Common myeloid progenitor, CD34-positive (primary cell): ENCODE measurements around the gene KIN.
"Not testable (repeated sequence)": the region's sequence is repeated elsewhere in the genome, so short reads cannot be mapped to it uniquely, and the experiment has no call there.

Experiments used
- CTCF ChIA-PET: fragments of 350-600 bp; sonication (Branson Sonifier 250); formaldehyde crosslinking; loops from one replicate; lab custom pipeline; 2021; ENCODE audit warnings: antibody characterized with exemption; lab: Charles Lee
- POLR2A ChIA-PET: fragments of 350-600 bp; sonication (Branson Sonifier 250); formaldehyde crosslinking; loops from one replicate; lab custom pipeline; 2021; ENCODE audit warnings: antibody characterized with exemption; lab: Charles Lee
- DNase-seq, 3 donors: peaks; one replicate each; pipeline versions ENCODE4 v3.0.0 to v3.0.0-alpha.2; 2013
- H3K27ac ChIP-seq, 2 experiments: 1 replicate in 1 of 2; 2 replicates in 1 of 2; pipeline ENCODE4 v1.7.0; 2013; ENCODE audit warnings: inconsistent platforms in 2 of 2, low read length in 2 of 2, mild to moderate bottlenecking in 2 of 2, low read depth in 1 of 2, moderate library complexity in 1 of 2; ENCODE audit not compliant: severe bottlenecking in 2 of 2, insufficient read depth in 1 of 2, poor library complexity in 1 of 2
- H3K27me3 ChIP-seq, 5 experiments: replicated peaks in 2 of 5; 1 replicate in 3 of 5; 2 replicates in 2 of 5; pipeline versions ENCODE4 v1.6.1 to v1.7.0; 2013; ENCODE audit warnings: low read length in 4 of 5, mild to moderate bottlenecking in 2 of 5, moderate library complexity in 2 of 5, inconsistent platforms in 1 of 5; ENCODE audit not compliant: insufficient read depth in 5 of 5, control insufficient read depth in 4 of 5
- H3K36me3 ChIP-seq, 4 experiments: 1 replicate in 2 of 4; 2 replicates in 2 of 4; pipeline versions ENCODE4 v1.6.1 to v1.7.0; 2013; ENCODE audit warnings: low read length in 3 of 4, control low read depth in 1 of 4, mild to moderate bottlenecking in 1 of 4; ENCODE audit not compliant: control insufficient read depth in 4 of 4, insufficient read depth in 4 of 4
- H3K4me1 ChIP-seq, 4 experiments: 1 replicate in 3 of 4; 2 replicates in 1 of 4; pipeline versions ENCODE4 v1.6.1 to v1.7.1; 2013; ENCODE audit warnings: low read length in 3 of 4, mild to moderate bottlenecking in 3 of 4, control low read depth in 1 of 4, inconsistent platforms in 1 of 4, moderate library complexity in 1 of 4; ENCODE audit not compliant: control insufficient read depth in 4 of 4, insufficient read depth in 4 of 4; ENCODE audit errors: control extremely low read depth in 1 of 4
- H3K4me3 ChIP-seq, 7 experiments: 1 replicate in 4 of 7; 2 replicates in 3 of 7; pipeline versions ENCODE4 v1.5.1 to v1.7.0; 2013; ENCODE audit warnings: mild to moderate bottlenecking in 7 of 7, low read length in 6 of 7, moderate library complexity in 6 of 7, inconsistent platforms in 2 of 7, low read depth in 2 of 7, control low read depth in 1 of 7; ENCODE audit not compliant: insufficient read depth in 4 of 7, control insufficient read depth in 1 of 7; ENCODE audit errors: extremely low read depth in 1 of 7
- H3K9me3 ChIP-seq, 5 experiments: 1 replicate in 4 of 5; 2 replicates in 1 of 5; pipeline versions ENCODE4 v1.6.1 to v1.7.1; 2013; ENCODE audit warnings: low read length in 4 of 5, mild to moderate bottlenecking in 2 of 5, inconsistent platforms in 1 of 5, low read depth in 1 of 5, moderate library complexity in 1 of 5; ENCODE audit not compliant: control insufficient read depth in 4 of 5, insufficient read depth in 2 of 5; ENCODE audit errors: control extremely low read depth in 1 of 5
- WGBS: methylation state at CpG from one replicate; pipeline ENCODE4 v1.1.5; 2013; ENCODE audit not compliant: insufficient coverage; 5-methylcytosine and 5-hydroxymethylcytosine counted together

KIN gene

DNA sequence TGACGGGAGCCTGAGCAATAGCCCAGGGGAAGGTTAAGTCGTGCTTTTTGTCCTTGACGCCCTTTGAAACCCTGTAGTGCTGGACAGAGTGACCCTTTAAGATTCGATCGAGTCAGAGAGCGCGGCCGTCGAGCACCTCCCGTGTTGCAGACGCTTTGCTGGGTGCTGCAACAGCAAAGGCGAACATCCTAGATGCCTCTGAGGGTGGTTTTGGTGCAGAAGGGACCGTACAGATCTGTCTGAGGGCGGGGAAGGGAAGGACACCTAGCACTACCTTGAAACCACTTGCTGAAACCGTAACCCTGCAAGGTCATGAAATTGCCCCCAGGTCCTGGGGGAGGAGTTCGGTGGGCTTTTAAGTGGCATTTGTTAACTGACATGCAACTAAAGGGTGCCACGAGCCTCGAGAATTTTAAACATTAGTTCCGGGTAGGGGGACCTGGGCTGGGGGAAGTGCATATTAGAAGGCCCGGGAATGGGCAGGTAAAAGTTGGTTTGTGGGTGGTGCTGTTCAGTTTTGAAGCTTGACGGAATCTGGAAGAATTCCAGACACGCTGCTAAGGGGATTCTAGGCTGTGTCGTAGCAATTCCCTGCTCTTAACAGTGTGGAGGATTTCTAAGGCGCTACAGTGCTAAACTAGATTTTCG lies 970 bp upstream of the KIN start:
- peak overlapping the region; percentile 79 to 92 for H3K27ac ChIP-seq
- WGBS = 0% methylated on average over 20 of the region's 25 CpGs
- CTCF ChIA-PET = interaction anchor here (1.0 to 3.5 kb wide), 2 partner anchors 20 to 30 kb away, joined by 3 to 24 read pairs; partner anchors contain the start of gene TAF3

GRCh38 chr10:7787150-7787856 lies 490 bp downstream of the KIN start:
- POLR2A ChIA-PET = interaction anchor here (2.1 kb wide), 1 partner anchor 31 kb away, joined by 17 read pairs; the partner anchor contains the start of gene TAF3
- CTCF ChIA-PET = interaction anchor here (0.9 to 3.5 kb wide), 4 partner anchors 12 to 35 kb away, joined by 3 to 24 read pairs (median 4); partner anchors contain the start of gene TAF3
- Histone ChIP-seq H3K36me3 (peaks cover 3 to 17% (median 14%) of the 10 kb centered on the region in 4 experiments), H3K27me3 (no peaks in the 10 kb centered on the region), H3K27ac (peak overlapping the region; percentile 79 to 92), H3K4me1 (peaks cover 14 to 34% (median 30%) of the 10 kb centered on the region in 4 experiments), H3K9me3 (no peaks in the 10 kb centered on the region), H3K4me3 (peak overlapping the region; percentile 74 to 100 (median 96))
- DNase-seq = peak in 1 of 3 donors; percentile 38
- WGBS = 0% methylated on average over 23 of the region's 26 CpGs

More for the DNA sequence above, 970 bp upstream of the KIN start:
- peak in 1 of 3 donors; percentile 20 for DNase-seq
- Histone ChIP-seq H3K36me3 (peaks cover 3 to 19% (median 15%) of the 10 kb centered on the region in 4 experiments), H3K9me3 (no peaks in the 10 kb centered on the region), H3K27me3 (no peaks in the 10 kb centered on the region), H3K4me3 (peak overlapping the region; percentile 74 to 100 (median 96)), H3K4me1 (peaks cover 14 to 36% (median 30%) of the 10 kb centered on the region in 4 experiments)
- POLR2A ChIA-PET = interaction anchor here (0.6 to 2.1 kb wide), 2 partner anchors 29 to 1551 kb away, joined by 7 to 17 read pairs; partner anchors contain the start of gene TAF3

DNA sequence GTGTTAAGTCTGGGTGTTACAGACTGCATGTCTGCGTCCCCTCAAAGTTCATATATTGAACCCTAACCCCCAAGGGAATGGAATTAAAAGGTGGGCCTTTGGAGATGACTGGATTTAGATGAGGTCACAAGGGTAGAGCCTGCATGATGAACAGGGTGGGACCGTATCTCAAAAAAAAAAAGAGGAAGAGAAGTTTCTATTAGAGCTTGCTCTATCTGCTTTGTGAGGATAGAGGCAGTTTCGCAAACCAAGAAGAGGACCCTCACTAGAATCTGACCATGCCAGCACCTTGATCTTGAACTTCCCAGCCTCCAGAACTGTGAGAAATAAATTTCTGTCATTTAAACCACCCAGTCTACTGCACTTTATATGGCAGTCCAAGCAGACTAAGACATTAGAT lies 1.4 kb downstream of the KIN start:
- no peaks in the 10 kb centered on the region for H3K27me3 ChIP-seq
- H3K36me3 ChIP-seq = peaks cover 5 to 15% (median 10%) of the 10 kb centered on the region in 4 experiments
- DNase-seq = peak in 1 of 3 donors; percentile 48
- ChIA-PET POLR2A (no interaction called here), CTCF (no interaction called here)
- no peaks in the 10 kb centered on the region for H3K9me3 ChIP-seq
- peaks cover 14 to 34% (median 30%) of the 10 kb centered on the region in 4 experiments for H3K4me1 ChIP-seq
- WGBS = 42% methylated on average over 2 of the region's 3 CpGs
- peak overlapping the region in 5 of 7 experiments; percentile 74 to 100 (median 98) for H3K4me3 ChIP-seq
- H3K27ac ChIP-seq = peak overlapping the region in 1 of 2 experiments; percentile 92

GRCh38 chr10:7782194-7782593 lies 5.6 kb downstream of the KIN start:
- H3K36me3 ChIP-seq = peaks cover 13 to 46% (median 28%) of the 10 kb centered on the region in 4 experiments
- H3K9me3 ChIP-seq, POLR2A ChIA-PET, DNase-seq, CTCF ChIA-PET, H3K27ac ChIP-seq, H3K4me3 ChIP-seq, H3K27me3 ChIP-seq: not testable (repeated sequence)
- peaks cover 5 to 13% (median 10%) of the 10 kb centered on the region in 4 experiments for H3K4me1 ChIP-seq
- WGBS = 97% methylated on average over 5 of the region's 6 CpGs

GRCh38 chr10:7776777-7777176 lies 11.0 kb downstream of the KIN start:
- no peak for DNase-seq
- Histone ChIP-seq H3K36me3 (peaks cover 21 to 61% (median 39%) of the 10 kb centered on the region in 4 experiments), H3K27me3 (no peaks in the 10 kb centered on the region), H3K27ac (no peak overlapping the region), H3K4me3 (no peak overlapping the region), H3K4me1 (peaks cover 0 to 19% (median 6%) of the 10 kb centered on the region in 4 experiments), H3K9me3 (no peaks in the 10 kb centered on the region)
- CTCF ChIA-PET = interaction anchor here (0.6 to 2.0 kb wide), 4 partner anchors 8 to 21 kb away, joined by 3 to 5 read pairs (median 4); partner anchors contain the start of genes ATP5F1C and KIN
- POLR2A ChIA-PET = no interaction called here
- no CpG with 5 or more reads among the region's 2 CpGs for WGBS

GRCh38 chr10:7773845-7774801 lies 13.7 kb downstream of the KIN start:
- Histone ChIP-seq H3K4me3 (peak overlapping the region in 4 of 7 experiments; percentile 13 to 51 (median 24)), H3K4me1 (peaks cover 0 to 32% (median 17%) of the 10 kb centered on the region in 4 experiments), H3K27me3 (no peaks in the 10 kb centered on the region), H3K36me3 (peaks cover 18 to 55% (median 28%) of the 10 kb centered on the region in 4 experiments), H3K27ac (peak overlapping the region; percentile 67 to 72), H3K9me3 (no peaks in the 10 kb centered on the region)
- ChIA-PET POLR2A (no interaction called here), CTCF (interaction anchor here (1.3 to 1.7 kb wide), 2 partner anchors 17 to 42 kb away, joined by 3 read pairs; no protein-coding TSS in a partner anchor)
- 95% methylated on average over 2 of the region's 10 CpGs for WGBS
- peak in 1 of 3 donors; percentile 41 for DNase-seq
